Measurements from ENCODE around the gene MAB21L4.

GRCh38 chr2:240888890-240889573 is 6.9 kb downstream of the MAB21L4 start:
- TF ChIP-seq POLR2A (IDR thresholded peaks at IDR 0.05; ENCODE audit: low read depth) (no peak), POLR2AphosphoS5 (IDR thresholded peaks at IDR 0.05) (no peak), EP300 (IDR thresholded peaks at IDR 0.05) (no peak), CTCF (IDR thresholded peaks at IDR 0.05) (no peak)

Measured in esophagus muscularis mucosa (tissue), 4 donors.